Pancreas (tissue), 10 donors: ENCODE measurements around the gene NEMP2. TPM values are rescaled to one million over a fixed set of nuclear protein-coding genes. Genes with fewer than 3 reads are reported as not detected.

Source experiments
- ATAC-seq, 4 donors: fragments of 200-7000 bp; cut with Tn5 transposase; one replicate each; pipeline versions ENCODE4 v1.8.0 to v1.9.1; 2020; ENCODE audit warnings: mild to moderate bottlenecking in 4 of 4, moderate library complexity in 4 of 4
- DNase-seq, 6 donors: peaks; one replicate each; pipeline ENCODE4 v3.0.0-alpha.2; 2020
- FAIRE-seq: peaks from 2 replicates; lab custom pipeline; 2012; peaks lifted over from hg19 to GRCh38; lab: Jason Lieb, UNC
- H3K27ac ChIP-seq, 4 donors: fragments of 200-600 bp; sonication (generic); 1 replicate in 3 of 4; 2 replicates in 1 of 4; pipeline versions ENCODE4 v1.5.0 to v1.8.0; 2020
- H3K27me3 ChIP-seq, 4 donors: fragments of 200-600 bp; one replicate each; pipeline ENCODE4 v1.8.0; 2021
- H3K36me3 ChIP-seq, 3 donors: fragments of 200-600 bp; sonication (generic) in 1 of 3; one replicate each; pipeline versions ENCODE4 v1.5.0 to v1.8.0; 2020 to 2021
- H3K4me1 ChIP-seq, 3 donors: fragments of 200-600 bp; one replicate each; pipeline ENCODE4 v1.8.0; 2021
- H3K4me3 ChIP-seq, 4 donors: fragments of 200-600 bp; sonication (generic) in 2 of 4; one replicate each; pipeline versions ENCODE4 v1.5.0 to v1.8.0; 2020 to 2021
- H3K9me3 ChIP-seq, 4 donors: fragments of 200-600 bp; one replicate each; pipeline ENCODE4 v1.8.0; 2021
- WGBS, 2 donors: extraction: QIAGEN DNeasy Blood & Tissue Kit; methylation state at CpG; one replicate each; pipeline ENCODE4 v1.1.7; 2013; 5-methylcytosine and 5-hydroxymethylcytosine counted together
- intact Hi-C, 3 donors: fragments of 100-400 bp; cut with DNase I; formaldehyde crosslinking; loops; one replicate each; pipeline versions ENCODE4 v1.11.1 to v1.14.2; 2022
- polyA plus RNA-seq, 2 donors: library from polyadenylated mRNA; stranded (reverse); fragments of 200-250 nt; gene quantifications; one replicate each; pipeline ENCODE4 v1.2.3, GENCODE V29; 2013
- total RNA-seq, 6 donors: library from RNA; stranded (reverse); fragmentation: NEBNext Ultra II Directional in 4 of 6; extraction: Animal tissue kit (Norgen Biotek cat#: 25700) in 4 of 6; gene quantifications; one replicate each; pipeline versions ENCODE4 v1.2.1 to v1.2.4, GENCODE V29; 2021 to 2023
- TF ChIP-seq, protein P1 (sequence below), 4 donors: fragments of 200-600 bp; sonication (generic) in 3 of 4; IDR thresholded peaks; one replicate each; pipeline versions ENCODE4 v1.5.0 to v1.8.0; 2021; ENCODE audit warnings: antibody characterized with exemption in 4 of 4
- donor health status: healthy with polysubstance abuse.
- donor health status: DM: no; HTN: no; CAD: no; lungs with moderate emphysema.
- donor health status: DM: no; HTN: no; CAD: no.
- donor health status: control.
- donor health status: control.
- donor health status: Bipolar disorder and iron deficiency.
- donor health status: DM: yes; HTN: yes; CAD: no.
- donor health status: DM: no; HTN: no; CAD: no.
- donor health status: DM: no; HTN: no; CAD: no.
- donor health status: DM: yes; HTN: yes; CAD: no.

Gene NEMP2, protein sequence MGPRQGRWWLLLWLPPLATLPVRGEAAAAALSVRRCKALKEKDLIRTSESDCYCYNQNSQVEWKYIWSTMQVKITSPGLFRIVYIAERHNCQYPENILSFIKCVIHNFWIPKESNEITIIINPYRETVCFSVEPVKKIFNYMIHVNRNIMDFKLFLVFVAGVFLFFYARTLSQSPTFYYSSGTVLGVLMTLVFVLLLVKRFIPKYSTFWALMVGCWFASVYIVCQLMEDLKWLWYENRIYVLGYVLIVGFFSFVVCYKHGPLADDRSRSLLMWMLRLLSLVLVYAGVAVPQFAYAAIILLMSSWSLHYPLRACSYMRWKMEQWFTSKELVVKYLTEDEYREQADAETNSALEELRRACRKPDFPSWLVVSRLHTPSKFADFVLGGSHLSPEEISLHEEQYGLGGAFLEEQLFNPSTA
- total RNA-seq (1 to 10 TPM in 5 of 6 donors, under 1 TPM in 1; 0.51 to 3.1 (median 1.9) TPM), polyA plus RNA-seq (under 1 TPM; 0.42 to 0.80 TPM)

GRCh38 chr2:190534310-190535120 lies at the start of gene NEMP2:
TSS of gene NEMP2 (minus strand) at chr2:190534722. CDS start at chr2:190534655, 67 bp downstream.
- WGBS, 2 donors, result 0 to 1% methylated on average over 56 to 92 of the region's 92 CpGs
- peaks cover 0 to 5% (median 3%) of the 10 kb centered on the region in 3 donors for H3K4me1 ChIP-seq
- no peaks in the 10 kb centered on the region for H3K36me3 ChIP-seq
- peak within 1 kb of the TSS; percentile 70 to 93 (median 78) for H3K4me3 ChIP-seq
- DNase-seq (peak; percentile 70 to 91 (median 76)), FAIRE-seq (no peak), ATAC-seq (peak; percentile 92 to 95 (median 94))
- peak within 1 kb of the TSS; percentile 84 to 94 (median 90) for H3K27ac ChIP-seq
- intact Hi-C loops, result no loop called here
- TF ChIP-seq, protein P1, sequence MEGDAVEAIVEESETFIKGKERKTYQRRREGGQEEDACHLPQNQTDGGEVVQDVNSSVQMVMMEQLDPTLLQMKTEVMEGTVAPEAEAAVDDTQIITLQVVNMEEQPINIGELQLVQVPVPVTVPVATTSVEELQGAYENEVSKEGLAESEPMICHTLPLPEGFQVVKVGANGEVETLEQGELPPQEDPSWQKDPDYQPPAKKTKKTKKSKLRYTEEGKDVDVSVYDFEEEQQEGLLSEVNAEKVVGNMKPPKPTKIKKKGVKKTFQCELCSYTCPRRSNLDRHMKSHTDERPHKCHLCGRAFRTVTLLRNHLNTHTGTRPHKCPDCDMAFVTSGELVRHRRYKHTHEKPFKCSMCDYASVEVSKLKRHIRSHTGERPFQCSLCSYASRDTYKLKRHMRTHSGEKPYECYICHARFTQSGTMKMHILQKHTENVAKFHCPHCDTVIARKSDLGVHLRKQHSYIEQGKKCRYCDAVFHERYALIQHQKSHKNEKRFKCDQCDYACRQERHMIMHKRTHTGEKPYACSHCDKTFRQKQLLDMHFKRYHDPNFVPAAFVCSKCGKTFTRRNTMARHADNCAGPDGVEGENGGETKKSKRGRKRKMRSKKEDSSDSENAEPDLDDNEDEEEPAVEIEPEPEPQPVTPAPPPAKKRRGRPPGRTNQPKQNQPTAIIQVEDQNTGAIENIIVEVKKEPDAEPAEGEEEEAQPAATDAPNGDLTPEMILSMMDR (IDR thresholded peaks at IDR 0.05), result no peak
- H3K27me3 ChIP-seq, result no peaks in the 10 kb centered on the region
- no peaks in the 10 kb centered on the region for H3K9me3 ChIP-seq

- no peaks in the 10 kb centered on the region for H3K36me3 ChIP-seq
- 90 to 97% methylated on average over 4 of the region's 4 CpGs for WGBS, 2 donors
These were observed 49.2 kb upstream of the NEMP2 start for GRCh38 chr2:190583507-190584337.

DNA sequence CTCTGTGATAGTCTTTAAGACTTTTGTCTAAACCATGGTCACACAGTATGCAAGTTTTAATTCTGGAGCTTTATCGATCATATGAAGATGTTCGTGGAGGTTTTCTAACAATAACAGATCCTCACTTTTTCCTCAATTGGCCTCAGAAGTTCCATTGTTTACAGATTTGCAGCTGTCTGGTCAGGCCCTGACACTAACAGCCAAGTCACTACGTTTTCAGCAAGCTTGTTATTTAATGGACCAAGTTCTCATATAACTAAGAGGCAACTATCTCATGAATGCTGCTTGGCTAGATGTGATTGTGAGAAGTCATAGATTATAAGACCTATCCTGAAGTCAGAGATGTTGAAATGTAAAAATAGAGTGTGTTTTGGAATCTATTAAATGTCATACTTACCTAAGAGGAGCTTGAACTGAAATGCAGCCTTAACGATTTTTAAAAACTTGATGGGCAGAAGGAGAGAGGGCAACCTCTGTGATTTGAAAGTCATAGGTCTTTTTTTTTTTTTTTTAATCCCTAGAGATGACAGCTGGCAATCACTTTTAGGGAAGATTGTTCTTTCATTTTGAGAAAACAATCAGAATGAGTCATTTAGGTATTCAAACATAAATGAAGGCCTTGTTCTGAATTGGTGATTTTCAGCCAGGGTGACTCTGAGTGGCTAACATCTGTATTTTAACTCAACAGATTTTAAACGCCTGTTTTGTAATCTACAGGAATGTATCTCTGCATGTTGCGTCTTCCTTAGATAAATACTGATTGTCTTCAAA lies 48.4 kb upstream of the NEMP2 start:
- DNase-seq, result no peak
- TF ChIP-seq, protein P1 (IDR thresholded peaks at IDR 0.05), result no peak
- Histone ChIP-seq H3K27ac (no peak overlapping the region), H3K4me3 (no peak overlapping the region), H3K36me3 (no peaks in the 10 kb centered on the region), H3K27me3 (no peaks in the 10 kb centered on the region), H3K9me3 (no peaks in the 10 kb centered on the region), H3K4me1 (peaks cover 0 to 11% (median 0%) of the 10 kb centered on the region in 3 donors)
- no peak for ATAC-seq
- 84 to 88% methylated on average over 6 of the region's 6 CpGs for WGBS, 2 donors
- intact Hi-C loops, result no loop called here
- no peak for FAIRE-seq

More at GRCh38 chr2:190583507-190584337, 49.2 kb upstream of the NEMP2 start:
- Histone ChIP-seq H3K9me3 (no peaks in the 10 kb centered on the region), H3K4me3 (no peak overlapping the region), H3K27me3 (no peaks in the 10 kb centered on the region), H3K4me1 (peaks cover 0 to 3% (median 0%) of the 10 kb centered on the region in 3 donors), H3K27ac (no peak overlapping the region)
- DNase-seq, result no peak
- no peak for FAIRE-seq
- intact Hi-C loops, result no loop called here
- ATAC-seq, result no peak
- TF ChIP-seq, protein P1 (IDR thresholded peaks at IDR 0.05), result no peak

- DNase-seq (no peak), FAIRE-seq (no peak), ATAC-seq (no peak)
- TF ChIP-seq, protein P1 (IDR thresholded peaks at IDR 0.05), result no peak
- no peaks in the 10 kb centered on the region for H3K27me3 ChIP-seq
- H3K4me1 ChIP-seq, result peaks cover 0 to 11% (median 0%) of the 10 kb centered on the region in 3 donors
- intact Hi-C loops, result no loop called here
- no peaks in the 10 kb centered on the region for H3K36me3 ChIP-seq
- WGBS, 2 donors, result 93 to 95% methylated on average over 3 of the region's 3 CpGs
- H3K9me3 ChIP-seq, result no peaks in the 10 kb centered on the region
- H3K4me3 ChIP-seq, result no peak overlapping the region
- no peak overlapping the region for H3K27ac ChIP-seq
These were observed 47.5 kb upstream of the NEMP2 start for GRCh38 chr2:190582019-190582418.
